HepG2 (cell line): ENCODE measurements around the gene ABCA4. TPM values are rescaled to one million over a fixed set of nuclear protein-coding genes. Genes with fewer than 3 reads are reported as not detected.

ENCODE experiments used
- ATAC-seq: fragments of 200-7000 bp; cut with Tn5 transposase; 3 replicates; pipeline ENCODE4 v1.9.1; 2020; ENCODE audit warnings: mild to moderate bottlenecking, moderate library complexity
- BruUV-seq: library from RNA; stranded (reverse); fragments of 400-500 nt; replicated peaks from 2 replicates; lab custom pipeline; 2021; lab: Mats Ljungman, UMichigan
- CTCF ChIA-PET: fragments of 300-600 bp; formaldehyde crosslinking; extraction: SDS; loops from one replicate; lab custom pipeline; 2021; ENCODE audit warnings: low total read pairs, inconsistent platforms, low intra/inter-chr PET ratio; lab: Yijun Ruan, JAX
- POLR2A ChIA-PET: fragments of 350-600 bp; sonication (Branson Sonifier 250); formaldehyde crosslinking; loops from one replicate; lab custom pipeline; 2020; ENCODE audit warnings: antibody characterized with exemption, inconsistent platforms; lab: Yijun Ruan, JAX
- DNase-seq: peaks from one replicate; pipeline ENCODE4 v3.0.0-alpha.2; 2015; ENCODE audit warnings: low spot score
- FAIRE-seq: peaks from 3 replicates; lab custom pipeline; 2011; peaks lifted over from hg19 to GRCh38; lab: Jason Lieb, UNC
- H2AFZ ChIP-seq: one replicate; pipeline ENCODE4 v1.6.1; 2011; ENCODE audit warnings: low read length, inconsistent platforms
- H3K27ac ChIP-seq: fragments of 300-600 bp; 3 replicates; pipeline ENCODE4 v1.8.0; 2011; ENCODE audit warnings: mixed run types, mild to moderate bottlenecking, mixed read lengths, low read length, inconsistent platforms; ENCODE audit not compliant: insufficient read depth; ENCODE audit errors: extremely low read length
- H3K27me3 ChIP-seq, 2 experiments: fragments of 200-600 bp in 1 of 2; 2 replicates in 1 of 2; 3 replicates in 1 of 2; pipeline versions ENCODE4 v1.6.0 to v1.8.0; 2011; ENCODE audit warnings: low read length in 2 of 2, mild to moderate bottlenecking in 2 of 2, moderate library complexity in 2 of 2, inconsistent platforms in 1 of 2; ENCODE audit not compliant: insufficient read depth in 2 of 2, control insufficient read depth in 1 of 2
- H3K36me3 ChIP-seq, 2 experiments: fragments of 200-600 bp in 1 of 2; replicated peaks in 1 of 2; 2 replicates in 1 of 2; 3 replicates in 1 of 2; pipeline versions ENCODE4 v1.5.1 to v1.8.0; 2011; ENCODE audit warnings: low read length in 2 of 2, inconsistent platforms in 1 of 2; ENCODE audit not compliant: insufficient read depth in 2 of 2, control insufficient read depth in 1 of 2
- H3K4me1 ChIP-seq: 2 replicates; pipeline ENCODE4 v1.5.1; 2012; ENCODE audit warnings: low read length, inconsistent platforms; ENCODE audit not compliant: insufficient read depth
- H3K4me2 ChIP-seq: 2 replicates; pipeline ENCODE4 v1.6.0; 2011; ENCODE audit warnings: low read depth, low read length, inconsistent platforms
- H3K4me3 ChIP-seq, 3 experiments: fragments of 200-600 bp in 1 of 3; sonication (generic), shearing (Covaris generic) in 1 of 3; replicated peaks in 1 of 3; 2 replicates each; pipeline ENCODE4 v1.5.1; 2011 to 2016; ENCODE audit warnings: low read length in 3 of 3, inconsistent platforms in 2 of 3, low read depth in 2 of 3, mild to moderate bottlenecking in 2 of 3, control low read depth in 1 of 3, mixed read lengths in 1 of 3; ENCODE audit not compliant: insufficient read depth in 1 of 3
- H3K79me2 ChIP-seq: one replicate; pipeline ENCODE4 v1.6.1; 2011; ENCODE audit warnings: low read length, inconsistent platforms; ENCODE audit not compliant: insufficient read depth
- H3K9ac ChIP-seq: 2 replicates; pipeline ENCODE4 v1.6.0; 2011; ENCODE audit warnings: mild to moderate bottlenecking, low read depth, low read length, inconsistent platforms; ENCODE audit not compliant: insufficient read depth
- H3K9me3 ChIP-seq: 2 replicates; pipeline ENCODE4 v1.5.1; 2012; ENCODE audit warnings: mild to moderate bottlenecking, low read length
- H4K20me1 ChIP-seq: 2 replicates; pipeline ENCODE4 v1.6.0; 2011; ENCODE audit warnings: inconsistent platforms, mild to moderate bottlenecking, low read length, moderate library complexity; ENCODE audit not compliant: insufficient read depth
- BCL3 ChIP-seq: sonication (generic); formaldehyde crosslinking; IDR thresholded peaks from 2 replicates; pipeline ENCODE4 v1.5.1; 2020; ENCODE audit warnings: mild to moderate bottlenecking, missing genetic modification reagents, moderate library complexity
- CBX5 ChIP-seq: sonication (generic); formaldehyde crosslinking; IDR thresholded peaks from 2 replicates; pipeline ENCODE4 v1.4.0; 2020; ENCODE audit warnings: missing genetic modification reagents, borderline replicate concordance
- CEBPG ChIP-seq: IDR thresholded peaks from 2 replicates; pipeline ENCODE4 v1.6.1; 2016
- E2F5 ChIP-seq: sonication (generic); formaldehyde crosslinking; conservative IDR thresholded peaks from 2 replicates; pipeline ENCODE4 v1.4.0; 2020; ENCODE audit warnings: missing genetic modification reagents
- FOXC1 ChIP-seq: sonication (generic); formaldehyde crosslinking; IDR thresholded peaks from 2 replicates; pipeline ENCODE4 v1.8.0; 2022; ENCODE audit warnings: mild to moderate bottlenecking, missing genetic modification reagents, borderline replicate concordance
- JUN ChIP-seq: sonication (generic); formaldehyde crosslinking; IDR thresholded peaks from 2 replicates; pipeline ENCODE4 v1.4.0; 2020; ENCODE audit warnings: mild to moderate bottlenecking, missing genetic modification reagents
- KLF12 ChIP-seq: sonication (generic); formaldehyde crosslinking; IDR thresholded peaks from 2 replicates; pipeline ENCODE4 v1.4.0; 2020; ENCODE audit warnings: missing genetic modification reagents, borderline replicate concordance
- LRRFIP1 ChIP-seq: sonication (generic); formaldehyde crosslinking; conservative IDR thresholded peaks from 2 replicates; pipeline ENCODE4 v1.4.0; 2020; ENCODE audit warnings: missing genetic modification reagents
- PTBP1 ChIP-seq: fragments of 200-400 bp; formaldehyde crosslinking; IDR thresholded peaks from 2 replicates; pipeline ENCODE4 v1.6.1; 2018; ENCODE audit warnings: low read length, low read depth; ENCODE audit not compliant: poor library complexity, severe bottlenecking
- RCOR2 ChIP-seq: IDR thresholded peaks from 2 replicates; pipeline ENCODE4 v1.6.1; 2016; ENCODE audit warnings: missing biosample characterization, missing genetic modification reagents
- SIX4 ChIP-seq: sonication (generic); formaldehyde crosslinking; IDR thresholded peaks from 2 replicates; pipeline ENCODE4 v1.4.0; 2020; ENCODE audit warnings: missing genetic modification reagents
- U2AF1 ChIP-seq: fragments of 200-400 bp; formaldehyde crosslinking; optimal IDR thresholded peaks from 2 replicates; pipeline ENCODE3; 2017; ENCODE audit warnings: mild to moderate bottlenecking, low read depth, low read length
- ZNF10 ChIP-seq: sonication (generic); formaldehyde crosslinking; IDR thresholded peaks from 2 replicates; pipeline ENCODE4 v1.4.0; 2020; ENCODE audit warnings: mild to moderate bottlenecking, low read depth, missing genetic modification reagents, borderline replicate concordance
- ZNF180 ChIP-seq: sonication (generic); formaldehyde crosslinking; IDR thresholded peaks from 2 replicates; pipeline ENCODE4 v1.4.0; 2020; ENCODE audit warnings: low read depth, missing genetic modification reagents, borderline replicate concordance
- ZNF383 ChIP-seq: sonication (generic); formaldehyde crosslinking; IDR thresholded peaks from 2 replicates; pipeline ENCODE4 v1.4.0; 2020; ENCODE audit warnings: missing genetic modification reagents, mild to moderate bottlenecking, borderline replicate concordance
- ZNF598 ChIP-seq: sonication (generic); formaldehyde crosslinking; IDR thresholded peaks from 2 replicates; pipeline ENCODE4 v1.5.1; 2020; ENCODE audit warnings: mild to moderate bottlenecking, missing genetic modification reagents, borderline replicate concordance
- ZNF614 ChIP-seq: IDR thresholded peaks from 2 replicates; pipeline ENCODE4 v1.6.1; 2018; ENCODE audit warnings: missing biosample characterization, missing genetic modification reagents, inconsistent platforms, borderline replicate concordance
- ZNF678 ChIP-seq: sonication (generic); formaldehyde crosslinking; IDR thresholded peaks from 2 replicates; pipeline ENCODE4 v1.4.0; 2020; ENCODE audit warnings: mild to moderate bottlenecking, missing genetic modification reagents
- WGBS: methylation state at CpG from one replicate; pipeline ENCODE4 v1.1.6; 2017; ENCODE audit warnings: low lambda C conversion rate; 5-methylcytosine and 5-hydroxymethylcytosine counted together
- in situ Hi-C: cut with HindIII; loops from 2 replicates; pipeline ENCODE4 v1.10.0; 2017; ENCODE audit warnings: low pct_unique_long_range_greater_than_20kb; ENCODE audit not compliant: extremely low pct_ligation_motif_present
- intact Hi-C: fragments of 100-400 bp; cut with micrococcal nuclease; formaldehyde crosslinking; loops from one replicate; pipeline ENCODE4 v1.10.0; 2022; ENCODE audit not compliant: unreplicated experiment
- polyA plus RNA-seq, 8 experiments: library from polyadenylated mRNA; depleted of rRNA in 3 of 8; stranded (reverse) in 7 of 8; unstranded in 1 of 8; fragments of >200 nt; fragmentation: Illumina TruSeq in 4 of 8; extraction: Trizol in 4 of 8; gene quantifications; 2 replicates each; pipeline versions ENCODE4 v1.2.1 to v1.2.3, GENCODE V29; 2011 to 2016; ENCODE audit warnings: low read depth in 4 of 8, missing spikeins in 1 of 8, mixed read lengths in 1 of 8; ENCODE audit not compliant: insufficient read depth in 1 of 8
- total RNA-seq, 5 experiments: library from RNA; depleted of rRNA; stranded (reverse); fragments of >200 nt; fragmentation: Illumina TruSeq; extraction: Trizol; gene quantifications; 2 replicates each; pipeline ENCODE4 v1.2.3, GENCODE V29; 2016; ENCODE audit warnings: low read depth in 1 of 5

ABCA4 gene
- total and polyA plus RNA-seq, 2 of the 13 experiments (the other 11 are each of a cell fraction or from before 2014, with no cell fraction given) = 0.24 to 0.67 TPM

GRCh38 chr1:94024104-94024792 lies 96.7 kb downstream of the ABCA4 start (continued):
- TF ChIP-seq ZNF10 (CRISPR knock-in tag) (no peak), LRRFIP1 (CRISPR knock-in tag) (no peak), PTBP1 (no peak), ZNF180 (CRISPR knock-in tag) (no peak), ZNF598 (CRISPR knock-in tag) (no peak), KLF12 (no peak), ZNF383 (no peak), JUN (CRISPR knock-in tag) (no peak)

- in situ Hi-C loops = loop anchor here (10.0 kb wide), 1 partner anchor 442 kb away; no protein-coding TSS in a partner anchor
- ATAC-seq = peak; percentile 87
- POLR2A ChIA-PET = interaction anchor here (0.7 to 1.8 kb wide), 5 partner anchors 10 to 43 kb away, joined by 3 to 7 read pairs (median 4); no protein-coding TSS in a partner anchor
- TF ChIP-seq U2AF1 = no peak
- peak; percentile 29; the same call in 1 of the 2 replicates for TF ChIP-seq CEBPG (CRISPR knock-in tag)
- TF ChIP-seq ZNF678 (CRISPR knock-in tag) = no peak
- 0 out of 2 replicates have a peak, but pooled peaks have one; percentile 9 for TF ChIP-seq ZNF614 (CRISPR knock-in tag)
- 0 out of 2 replicates have a peak, but pooled peaks have one; percentile 27 for TF ChIP-seq RCOR2
- no peak for TF ChIP-seq SIX4 (CRISPR knock-in tag)
- no peak for TF ChIP-seq E2F5
- 0 out of 2 replicates have a peak, but pooled peaks have one; percentile 30 for TF ChIP-seq FOXC1 (CRISPR knock-in tag)
- TF ChIP-seq BCL3 (CRISPR knock-in tag) = no peak
- 0 out of 2 replicates have a peak, but pooled peaks have one; percentile 15 for TF ChIP-seq CBX5
These were observed 98.3 kb downstream of the ABCA4 start for GRCh38 chr1:94022471-94023189.

More at GRCh38 chr1:94022471-94023189, 98.3 kb downstream of the ABCA4 start:
- CTCF ChIA-PET = no interaction called here
- 48% methylated on average over 4 of the region's 6 CpGs for WGBS
- Histone ChIP-seq H3K4me1 (peaks cover 61% of the 10 kb centered on the region), H3K9me3 (no peaks in the 10 kb centered on the region), H3K4me3 (peak overlapping the region in 1 of 3 experiments; percentile 27; a peak in 1 of 6 replicates), H2AFZ (no peak overlapping the region), H3K27me3 (peaks cover 0 to 20% of the 10 kb centered on the region in 2 experiments; a peak in 4 of 5 replicates), H3K79me2 (no peaks in the 10 kb centered on the region), H3K9ac (no peak overlapping the region), H3K36me3 (no peaks in the 10 kb centered on the region), H4K20me1 (no peaks in the 10 kb centered on the region), H3K4me2 (peak overlapping the region; percentile 69), H3K27ac (no peak overlapping the region)
- BruUV-seq = no TSS peak
- DNase-seq (peak; percentile 81), FAIRE-seq (peak; percentile 72)
- intact Hi-C loops = no loop called here
